OCI-LY7 (cell line): ENCODE results near the gene DROSHA. TPM values are rescaled to one million over a fixed set of nuclear protein-coding genes. Genes with fewer than 3 reads are reported as not detected.

ENCODE experiments used
- BruUV-seq: library from RNA; stranded (reverse); fragments of 400-500 nt; replicated peaks from 2 replicates; lab custom pipeline; 2021; lab: Mats Ljungman, UMichigan
- CTCF ChIA-PET: fragments of 300-600 bp; sonication (Branson Sonifier 250); formaldehyde crosslinking; loops from one replicate; lab custom pipeline; 2022; ENCODE audit warnings: antibody characterized with exemption; ENCODE audit not compliant: unreplicated experiment; lab: Charles Lee
- POLR2A ChIA-PET: fragments of 300-600 bp; sonication (Branson Sonifier 250); formaldehyde crosslinking; loops from one replicate; lab custom pipeline; 2022; ENCODE audit warnings: antibody characterized with exemption; lab: Charles Lee
- DNase-seq: peaks from one replicate; pipeline ENCODE4 v3.0.0-alpha.2; 2015; ENCODE audit warnings: low spot score
- H2AFZ ChIP-seq: fragments of 200-600 bp; sonication (generic), shearing (Covaris generic); 2 replicates; pipeline ENCODE4 v1.6.1; 2014; ENCODE audit warnings: mild to moderate bottlenecking, antibody characterized with exemption, low read length, moderate library complexity
- H3K27ac ChIP-seq: fragments of 200-600 bp; sonication (generic); 2 replicates; pipeline ENCODE4 v1.5.1; 2014; ENCODE audit warnings: mixed run types, low read depth, mild to moderate bottlenecking, moderate library complexity, low read length, inconsistent platforms; ENCODE audit not compliant: poor library complexity, severe bottlenecking
- H3K36me3 ChIP-seq: fragments of 200-600 bp; sonication (generic); 2 replicates; pipeline ENCODE4 v1.6.1; 2014; ENCODE audit warnings: mild to moderate bottlenecking, antibody characterized with exemption, low read length, moderate library complexity, mixed read lengths; ENCODE audit not compliant: insufficient read depth
- H3K4me1 ChIP-seq: fragments of 200-600 bp; sonication (generic); 2 replicates; pipeline ENCODE4 v1.5.1; 2014; ENCODE audit warnings: mild to moderate bottlenecking, low read length; ENCODE audit not compliant: insufficient read depth, poor library complexity, severe bottlenecking
- H3K4me2 ChIP-seq: fragments of 200-600 bp; sonication (generic); 2 replicates; pipeline ENCODE4 v1.6.1; 2014; ENCODE audit warnings: mild to moderate bottlenecking, low read length
- H3K4me3 ChIP-seq: fragments of 200-600 bp; sonication (generic); 2 replicates; pipeline ENCODE4 v1.5.1; 2014; ENCODE audit warnings: mild to moderate bottlenecking, low read depth, low read length; ENCODE audit not compliant: poor library complexity, severe bottlenecking
- H3K79me2 ChIP-seq: fragments of 200-600 bp; sonication (generic); 2 replicates; pipeline ENCODE4 v1.6.1; 2016; ENCODE audit warnings: low read depth, mild to moderate bottlenecking, low read length, moderate library complexity, mixed read lengths; ENCODE audit not compliant: insufficient read depth
- H3K9me2 ChIP-seq: fragments of 200-600 bp; sonication (generic); 2 replicates; pipeline ENCODE4 v1.6.1; 2016; ENCODE audit warnings: mild to moderate bottlenecking, low read length, mixed read lengths; ENCODE audit not compliant: insufficient read depth
- H3K9me3 ChIP-seq: fragments of 200-600 bp; sonication (generic); 2 replicates; pipeline ENCODE4 v1.6.1; 2014; ENCODE audit warnings: mild to moderate bottlenecking, mixed run types, low read length, mixed read lengths
- H4K20me1 ChIP-seq: fragments of 200-600 bp; sonication (generic); 2 replicates; pipeline ENCODE4 v1.6.1; 2014; ENCODE audit warnings: mild to moderate bottlenecking, antibody characterized with exemption, low read length, moderate library complexity, mixed read lengths; ENCODE audit not compliant: insufficient read depth
- EZH2phosphoT487 ChIP-seq: fragments of 200-600 bp; sonication (generic); IDR thresholded peaks from 2 replicates; pipeline ENCODE4 v1.6.1; 2018; ENCODE audit warnings: low read depth, borderline replicate concordance, mild to moderate bottlenecking, mixed run types, antibody characterized with exemption, low read length, moderate library complexity, mixed read lengths
- intact Hi-C: fragments of 100-400 bp; cut with micrococcal nuclease; formaldehyde crosslinking; loops from one replicate; pipeline ENCODE4 v1.10.0; 2022; ENCODE audit not compliant: unreplicated experiment
- total RNA-seq, 2 experiments: library from RNA; depleted of rRNA in 1 of 2; stranded (reverse); fragments of >200 nt in 1 of 2; shearing (Covaris generic) in 1 of 2; gene quantifications; 2 replicates each; pipeline ENCODE4 v1.2.3, GENCODE V29; 2014 to 2022
- TF ChIP-seq, protein P1 (sequence below): fragments of 200-600 bp; sonication (generic); conservative IDR thresholded peaks from 2 replicates; pipeline ENCODE4 v1.5.1; 2014; ENCODE audit warnings: mild to moderate bottlenecking, antibody characterized with exemption, low read length, moderate library complexity, mixed read lengths

DROSHA gene
- total RNA-seq, 2 experiments from 2014 or later, result 56.3 to 92.8 TPM

DNA sequence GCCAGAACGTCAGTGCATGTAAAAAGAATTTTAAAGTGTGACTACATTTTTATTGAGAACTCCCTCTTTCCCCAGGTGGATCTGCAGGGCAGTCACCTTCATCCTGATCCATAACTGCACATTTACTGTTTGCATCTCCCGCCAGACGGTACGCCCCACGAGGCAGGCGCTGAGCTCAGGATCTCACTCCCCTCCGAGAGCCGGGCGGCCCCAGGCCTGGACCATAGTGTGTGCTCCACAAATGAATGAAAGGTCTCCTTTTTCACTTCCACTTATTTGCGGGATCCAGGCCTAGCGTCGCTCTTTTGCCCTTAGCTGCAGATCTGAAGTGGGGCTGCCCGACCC lies 378 bp downstream of the DROSHA start:
- DNase-seq, result peak; percentile 37
- Histone ChIP-seq H3K4me1 (peaks cover 34% of the 10 kb centered on the region), H2AFZ (peak overlapping the region; percentile 64; the same call in 1 of the 2 replicates), H4K20me1 (peaks cover 3% of the 10 kb centered on the region; the same call in 1 of the 2 replicates), H3K36me3 (peaks cover 57% of the 10 kb centered on the region), H3K9me2 (no peaks in the 10 kb centered on the region), H3K4me2 (peak overlapping the region; percentile 95), H3K79me2 (peaks cover 61% of the 10 kb centered on the region), H3K27ac (peak overlapping the region; percentile 74), H3K9me3 (no peaks in the 10 kb centered on the region), H3K4me3 (peak overlapping the region; percentile 78)
- no TSS peak for BruUV-seq
- POLR2A ChIA-PET, result interaction anchor here (0.7 to 1.9 kb wide), 7 partner anchors 9 to 473 kb away, joined by 3 to 13 read pairs (median 3); no protein-coding TSS in a partner anchor
- CTCF ChIA-PET, result interaction anchor here (1.1 kb wide), 1 partner anchor 561 kb away, joined by 3 read pairs; no protein-coding TSS in a partner anchor
- no peak for TF ChIP-seq EZH2phosphoT487
- TF ChIP-seq, protein P1, sequence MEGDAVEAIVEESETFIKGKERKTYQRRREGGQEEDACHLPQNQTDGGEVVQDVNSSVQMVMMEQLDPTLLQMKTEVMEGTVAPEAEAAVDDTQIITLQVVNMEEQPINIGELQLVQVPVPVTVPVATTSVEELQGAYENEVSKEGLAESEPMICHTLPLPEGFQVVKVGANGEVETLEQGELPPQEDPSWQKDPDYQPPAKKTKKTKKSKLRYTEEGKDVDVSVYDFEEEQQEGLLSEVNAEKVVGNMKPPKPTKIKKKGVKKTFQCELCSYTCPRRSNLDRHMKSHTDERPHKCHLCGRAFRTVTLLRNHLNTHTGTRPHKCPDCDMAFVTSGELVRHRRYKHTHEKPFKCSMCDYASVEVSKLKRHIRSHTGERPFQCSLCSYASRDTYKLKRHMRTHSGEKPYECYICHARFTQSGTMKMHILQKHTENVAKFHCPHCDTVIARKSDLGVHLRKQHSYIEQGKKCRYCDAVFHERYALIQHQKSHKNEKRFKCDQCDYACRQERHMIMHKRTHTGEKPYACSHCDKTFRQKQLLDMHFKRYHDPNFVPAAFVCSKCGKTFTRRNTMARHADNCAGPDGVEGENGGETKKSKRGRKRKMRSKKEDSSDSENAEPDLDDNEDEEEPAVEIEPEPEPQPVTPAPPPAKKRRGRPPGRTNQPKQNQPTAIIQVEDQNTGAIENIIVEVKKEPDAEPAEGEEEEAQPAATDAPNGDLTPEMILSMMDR, result no peak
- intact Hi-C loops, result loop anchor here (10.0 kb wide), 1 partner anchor 1913 kb away; the partner anchor contains the start of gene TARS1

DNA sequence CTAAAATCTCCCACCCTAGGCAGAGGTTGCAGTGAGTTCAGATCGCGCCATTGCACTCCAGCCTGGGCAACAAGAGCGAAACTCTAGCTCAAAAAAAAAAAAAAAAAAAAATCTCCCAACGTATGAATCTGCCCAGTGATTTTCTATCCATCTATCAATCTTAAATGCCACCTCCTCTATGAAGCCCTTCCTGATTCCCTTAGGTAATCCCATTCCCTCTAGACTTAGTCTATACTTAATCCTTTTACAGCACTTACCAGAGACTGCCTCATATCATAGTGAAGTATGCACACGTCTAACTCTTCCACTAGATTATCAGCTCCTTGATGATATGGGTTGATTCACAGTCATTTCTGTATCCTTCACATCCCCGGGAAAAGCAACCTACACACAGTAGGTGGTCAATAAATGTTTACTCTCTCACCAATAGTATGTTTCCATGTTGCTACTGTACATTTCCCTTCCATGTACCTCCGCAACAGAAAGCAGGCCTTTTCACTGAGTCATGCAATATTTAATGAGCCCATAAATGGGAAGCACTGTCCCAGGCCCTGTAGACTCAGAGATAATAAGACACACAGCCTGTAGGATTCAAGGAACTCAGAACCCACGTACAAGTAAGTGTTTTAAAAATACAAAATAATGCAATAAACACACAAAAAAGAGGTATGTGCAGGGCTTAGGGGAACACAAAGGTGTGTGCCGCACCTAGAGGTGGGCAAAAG lies 1.2 kb downstream of the DROSHA start:
- POLR2A ChIA-PET, result interaction anchor here (0.6 to 1.9 kb wide), 12 partner anchors 9 to 956 kb away, joined by 3 to 13 read pairs (median 4); no protein-coding TSS in a partner anchor
- intact Hi-C loops, result loop anchor here (10.0 kb wide), 1 partner anchor 1914 kb away; the partner anchor contains the start of gene TARS1
- CTCF ChIA-PET, result no interaction called here
- Histone ChIP-seq H2AFZ (no peak overlapping the region), H3K9me3 (no peaks in the 10 kb centered on the region), H3K4me1 (peaks cover 34% of the 10 kb centered on the region), H3K4me2 (peak overlapping the region; percentile 95), H3K79me2 (peaks cover 59% of the 10 kb centered on the region), H3K27ac (peak overlapping the region; percentile 74), H3K9me2 (no peaks in the 10 kb centered on the region), H3K4me3 (peak overlapping the region; percentile 78), H3K36me3 (peaks cover 61% of the 10 kb centered on the region), H4K20me1 (peaks cover 3% of the 10 kb centered on the region; the same call in 1 of the 2 replicates)
- peak; percentile 8 for DNase-seq
- no peak for TF ChIP-seq EZH2phosphoT487
- TF ChIP-seq, protein P1, result no peak
- BruUV-seq, result no TSS peak

DNA sequence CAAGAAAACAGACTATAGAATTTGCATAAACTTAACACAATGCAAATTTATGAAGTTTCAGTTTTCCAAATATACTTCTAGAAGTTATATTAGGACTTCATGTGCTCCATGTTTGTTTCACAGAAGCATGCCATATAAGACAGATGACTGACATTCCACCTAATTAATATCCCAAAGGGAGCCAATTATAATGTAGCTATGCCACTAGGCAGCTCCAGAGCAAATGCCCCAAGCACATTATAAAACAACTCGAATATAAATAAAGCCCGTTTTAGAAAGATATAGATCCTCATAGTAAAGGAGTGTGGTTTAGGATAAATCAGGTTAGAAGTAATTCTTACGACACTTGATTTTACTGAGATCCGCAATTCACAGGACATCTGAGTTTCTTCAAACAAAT lies 8.9 kb downstream of the DROSHA start:
- intact Hi-C loops, result no loop called here
- H3K36me3 ChIP-seq, result peaks cover 97% of the 10 kb centered on the region
- CTCF ChIA-PET, result no interaction called here

More for the DNA sequence above, 8.9 kb downstream of the DROSHA start:
- POLR2A ChIA-PET, result interaction anchor here (1.1 to 2.9 kb wide), 3 partner anchors 7 to 20 kb away, joined by 3 to 13 read pairs (median 9); partner anchors contain the start of genes C5orf22 and DROSHA
- Histone ChIP-seq H3K4me3 (no peak overlapping the region), H3K27ac (no peak overlapping the region), H3K9me3 (no peaks in the 10 kb centered on the region; the same call in 1 of the 2 replicates), H3K4me1 (peaks cover 6% of the 10 kb centered on the region), H3K79me2 (peaks cover 19% of the 10 kb centered on the region; the same call in 1 of the 2 replicates), H3K4me2 (no peak overlapping the region), H3K9me2 (no peaks in the 10 kb centered on the region), H4K20me1 (0 out of 2 replicates have a peak, but pooled peaks cover 3% of the 10 kb centered on the region), H2AFZ (no peak overlapping the region)
- TF ChIP-seq EZH2phosphoT487, result no peak
- TF ChIP-seq, protein P1, result no peak
- no TSS peak for BruUV-seq
- no peak for DNase-seq
